WTC11 (cell line): ENCODE results near the gene IDH3G. TPM values are rescaled to one million over a fixed set of nuclear protein-coding genes. Genes with fewer than 3 reads are reported as not detected.

ENCODE experiments used
- ATAC-seq: fragments of 200-7000 bp; cut with Tn5 transposase; 2 replicates; pipeline ENCODE4 v1.10.0; 2021; ENCODE audit warnings: mild to moderate bottlenecking, moderate library complexity
- CTCF ChIA-PET: fragments of 300-600 bp; sonication (Branson Sonifier 250); formaldehyde crosslinking; loops from one replicate; lab custom pipeline; 2021; ENCODE audit warnings: antibody characterized with exemption; lab: Charles Lee
- POLR2A ChIA-PET: fragments of 350-600 bp; sonication (Branson Sonifier 250); formaldehyde crosslinking; loops from one replicate; lab custom pipeline; 2021; ENCODE audit warnings: antibody characterized with exemption; lab: Charles Lee
- DNase-seq: peaks from one replicate; pipeline ENCODE4 v3.0.0; 2021; ENCODE audit warnings: low spot score
- H3K27ac Mint-ChIP-seq: 2 replicates; pipeline ENCODE4 v1.8.0; 2021; ENCODE audit warnings: mixed read lengths
- H3K27me3 Mint-ChIP-seq: 2 replicates; pipeline ENCODE4 v1.8.0; 2021; ENCODE audit warnings: low read depth, mild to moderate bottlenecking, moderate library complexity, mixed read lengths
- H3K36me3 Mint-ChIP-seq: 2 replicates; pipeline ENCODE4 v1.8.0; 2021; ENCODE audit warnings: mixed read lengths
- H3K4me1 Mint-ChIP-seq: 2 replicates; pipeline ENCODE4 v1.8.0; 2022; ENCODE audit warnings: mixed read lengths
- H3K4me3 Mint-ChIP-seq: 2 replicates; pipeline ENCODE4 v1.8.0; 2021; ENCODE audit warnings: mild to moderate bottlenecking, moderate library complexity, mixed read lengths
- H3K9me3 Mint-ChIP-seq: 2 replicates; pipeline ENCODE4 v1.8.0; 2021; ENCODE audit warnings: mixed read lengths
- ARID4B ChIP-seq: sonication (generic); formaldehyde crosslinking; IDR thresholded peaks from 2 replicates; pipeline ENCODE4 v1.8.0; 2023; ENCODE audit warnings: missing genetic modification reagents, mild to moderate bottlenecking, borderline replicate concordance
- CBFB ChIP-seq: sonication (generic); formaldehyde crosslinking; IDR thresholded peaks from 2 replicates; pipeline ENCODE4 v1.8.1; 2022; ENCODE audit warnings: mild to moderate bottlenecking, low read depth, missing genetic modification reagents
- ESRRA ChIP-seq: sonication (generic); formaldehyde crosslinking; IDR thresholded peaks from 2 replicates; pipeline ENCODE4 v1.8.1; 2022; ENCODE audit warnings: mild to moderate bottlenecking, missing genetic modification reagents, borderline replicate concordance
- FOXP1 ChIP-seq: sonication (generic); formaldehyde crosslinking; IDR thresholded peaks from 2 replicates; pipeline ENCODE4 v1.8.0; 2022; ENCODE audit warnings: missing genetic modification reagents, mild to moderate bottlenecking, moderate library complexity, borderline replicate concordance
- NR1H2 ChIP-seq: sonication (generic); formaldehyde crosslinking; IDR thresholded peaks from 2 replicates; pipeline ENCODE4 v1.9.0; 2021; ENCODE audit warnings: mild to moderate bottlenecking, moderate library complexity, missing genetic modification reagents
- NR3C1 ChIP-seq: sonication (generic); formaldehyde crosslinking; conservative IDR thresholded peaks from 2 replicates; pipeline ENCODE4 v1.8.1; 2023; ENCODE audit warnings: low read depth, mild to moderate bottlenecking, missing genetic modification reagents
- OVOL2 ChIP-seq: fragments of 250-450 bp; sonication (Bioruptor Pico); IDR thresholded peaks from 2 replicates; pipeline ENCODE4 v1.9.0; 2021; ENCODE audit warnings: mild to moderate bottlenecking, borderline replicate concordance
- RELA ChIP-seq: sonication (generic); formaldehyde crosslinking; IDR thresholded peaks from 2 replicates; pipeline ENCODE4 v1.8.1; 2022; ENCODE audit warnings: missing genetic modification reagents, mild to moderate bottlenecking, borderline replicate concordance
- RORB ChIP-seq: fragments of 250-450 bp; sonication (Bioruptor Pico); IDR thresholded peaks from 2 replicates; pipeline ENCODE4 v1.9.0; 2021; ENCODE audit warnings: mild to moderate bottlenecking
- SMAD3 ChIP-seq: sonication (generic); formaldehyde crosslinking; IDR thresholded peaks from 2 replicates; pipeline ENCODE4 v1.8.0; 2022; ENCODE audit warnings: missing genetic modification reagents, mild to moderate bottlenecking, borderline replicate concordance
- SP1 ChIP-seq: sonication (generic); formaldehyde crosslinking; conservative IDR thresholded peaks from 2 replicates; pipeline ENCODE4 v1.8.1; 2022; ENCODE audit warnings: missing genetic modification reagents
- STAT6 ChIP-seq: sonication (generic); formaldehyde crosslinking; conservative IDR thresholded peaks from 2 replicates; pipeline ENCODE4 v1.8.1; 2023; ENCODE audit warnings: mild to moderate bottlenecking, low read depth, missing genetic modification reagents, moderate library complexity
- TEAD4 ChIP-seq: sonication (generic); formaldehyde crosslinking; IDR thresholded peaks from 2 replicates; pipeline ENCODE4 v1.8.0; 2022; ENCODE audit warnings: mild to moderate bottlenecking, missing genetic modification reagents
- USF2 ChIP-seq: sonication (generic); formaldehyde crosslinking; IDR thresholded peaks from 2 replicates; pipeline ENCODE4 v1.8.1; 2023; ENCODE audit warnings: mild to moderate bottlenecking, missing genetic modification reagents, moderate library complexity
- ZBTB21 ChIP-seq: sonication (generic); formaldehyde crosslinking; IDR thresholded peaks from 2 replicates; pipeline ENCODE4 v1.8.1; 2023; ENCODE audit warnings: mild to moderate bottlenecking, missing genetic modification reagents, borderline replicate concordance
- ZNF138 ChIP-seq: sonication (generic); formaldehyde crosslinking; conservative IDR thresholded peaks from 2 replicates; pipeline ENCODE4 v1.8.1; 2022; ENCODE audit warnings: mild to moderate bottlenecking, moderate library complexity, missing genetic modification reagents
- ZNF219 ChIP-seq: sonication (generic); formaldehyde crosslinking; IDR thresholded peaks from 2 replicates; pipeline ENCODE4 v1.8.0; 2023; ENCODE audit warnings: missing genetic modification reagents, mild to moderate bottlenecking, borderline replicate concordance
- ZNF232 ChIP-seq: sonication (generic); formaldehyde crosslinking; IDR thresholded peaks from 2 replicates; pipeline ENCODE4 v1.8.0; 2022; ENCODE audit warnings: mild to moderate bottlenecking, missing genetic modification reagents
- ZNF396 ChIP-seq: fragments of 250-450 bp; sonication (Bioruptor Pico); IDR thresholded peaks from 2 replicates; pipeline ENCODE4 v1.8.0; 2021; ENCODE audit warnings: mild to moderate bottlenecking, moderate library complexity, borderline replicate concordance
- total RNA-seq: library from RNA; stranded (reverse); gene quantifications from 3 replicates; pipeline ENCODE4 v1.2.3, GENCODE V29; 2021
- TF ChIP-seq, protein P1 (sequence below): sonication (generic); formaldehyde crosslinking; IDR thresholded peaks from 2 replicates; pipeline ENCODE4 v1.8.1; 2022; ENCODE audit warnings: missing genetic modification reagents, borderline replicate concordance

Gene IDH3G
- total RNA-seq, 1 experiment from 2014 or later: 52.4 TPM

DNA sequence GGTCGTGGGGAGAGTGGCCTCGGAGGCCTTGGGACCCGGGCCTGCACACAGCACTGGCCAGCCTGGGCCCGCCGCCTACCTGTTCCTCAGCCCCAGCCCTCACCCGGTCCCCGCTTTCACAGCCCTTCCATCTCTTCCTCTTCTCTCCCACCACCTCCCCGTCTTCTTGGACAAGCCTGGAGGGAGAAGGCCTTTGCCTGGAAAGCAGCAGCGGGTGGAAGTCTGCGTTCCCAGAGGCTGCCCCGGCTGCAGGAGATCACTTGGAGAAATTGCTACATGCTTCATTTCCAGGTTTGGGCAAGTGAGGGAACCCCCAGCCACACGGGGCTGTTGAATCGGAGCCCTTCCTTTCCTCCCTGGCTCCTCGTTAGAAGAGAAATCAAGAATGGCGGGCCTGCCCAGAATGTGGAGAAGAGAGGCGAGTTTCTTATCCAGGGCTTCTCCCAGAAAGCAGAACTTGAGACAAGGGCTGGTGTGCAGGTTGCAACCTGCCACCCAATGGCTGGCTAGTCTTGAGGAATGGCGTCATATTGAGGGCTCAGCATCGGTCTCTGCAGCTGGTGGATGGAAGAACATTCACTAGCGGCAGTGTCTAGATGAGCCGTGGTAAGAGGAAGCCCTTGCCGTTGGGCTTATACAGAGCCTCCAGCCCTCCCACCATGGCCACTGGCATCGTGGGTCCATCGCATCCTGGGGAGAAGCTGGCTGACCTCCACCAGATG is 37.4 kb upstream of the IDH3G start:
- H3K27ac Mint-ChIP-seq: no peak overlapping the region
- ChIA-PET POLR2A (no interaction called here), CTCF (no interaction called here)
- H3K4me3 Mint-ChIP-seq: peak overlapping the region; percentile 70
- no peaks in the 10 kb centered on the region for H3K9me3 Mint-ChIP-seq
- H3K4me1 Mint-ChIP-seq: peaks cover 27% of the 10 kb centered on the region
- H3K36me3 Mint-ChIP-seq: peaks cover 7% of the 10 kb centered on the region; the same call in 1 of the 2 replicates
- ATAC-seq (peak; percentile 5; the same call in 1 of the 2 replicates), DNase-seq (no peak)
- peaks cover 3% of the 10 kb centered on the region; the same call in 1 of the 2 replicates for H3K27me3 Mint-ChIP-seq
- TF ChIP-seq ARID4B (CRISPR knock-in tag) (no peak), FOXP1 (no peak), RORB (CRISPR knock-in tag) (no peak), RELA (CRISPR knock-in tag) (no peak), NR1H2 (no peak), TEAD4 (CRISPR knock-in tag) (no peak), USF2 (no peak), ZNF138 (CRISPR knock-in tag) (no peak), CBFB (CRISPR knock-in tag) (no peak), STAT6 (CRISPR knock-in tag) (no peak), SMAD3 (CRISPR knock-in tag) (no peak)
- TF ChIP-seq, protein P1, sequence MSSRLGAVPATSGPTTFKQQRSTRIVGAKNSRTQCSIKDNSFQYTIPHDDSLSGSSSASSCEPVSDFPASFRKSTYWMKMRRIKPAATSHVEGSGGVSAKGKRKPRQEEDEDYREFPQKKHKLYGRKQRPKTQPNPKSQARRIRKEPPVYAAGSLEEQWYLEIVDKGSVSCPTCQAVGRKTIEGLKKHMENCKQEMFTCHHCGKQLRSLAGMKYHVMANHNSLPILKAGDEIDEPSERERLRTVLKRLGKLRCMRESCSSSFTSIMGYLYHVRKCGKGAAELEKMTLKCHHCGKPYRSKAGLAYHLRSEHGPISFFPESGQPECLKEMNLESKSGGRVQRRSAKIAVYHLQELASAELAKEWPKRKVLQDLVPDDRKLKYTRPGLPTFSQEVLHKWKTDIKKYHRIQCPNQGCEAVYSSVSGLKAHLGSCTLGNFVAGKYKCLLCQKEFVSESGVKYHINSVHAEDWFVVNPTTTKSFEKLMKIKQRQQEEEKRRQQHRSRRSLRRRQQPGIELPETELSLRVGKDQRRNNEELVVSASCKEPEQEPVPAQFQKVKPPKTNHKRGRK: no peak

- ChIA-PET POLR2A (no interaction called here), CTCF (no interaction called here)
- H3K4me1 Mint-ChIP-seq: peaks cover 31% of the 10 kb centered on the region
- H3K36me3 Mint-ChIP-seq: peaks cover 7% of the 10 kb centered on the region; the same call in 1 of the 2 replicates
- H3K9me3 Mint-ChIP-seq: no peaks in the 10 kb centered on the region
- H3K27me3 Mint-ChIP-seq: peaks cover 3% of the 10 kb centered on the region; the same call in 1 of the 2 replicates
- H3K27ac Mint-ChIP-seq: no peak overlapping the region
- ATAC-seq: peak; percentile 18; the same call in 1 of the 2 replicates
- H3K4me3 Mint-ChIP-seq: peak overlapping the region; percentile 70
- DNase-seq: no peak
- TF ChIP-seq ZNF219 (CRISPR knock-in tag) (no peak), TEAD4 (CRISPR knock-in tag) (no peak), ESRRA (CRISPR knock-in tag) (no peak), FOXP1 (no peak), OVOL2 (CRISPR knock-in tag) (no peak), NR3C1 (CRISPR knock-in tag) (no peak), SP1 (CRISPR knock-in tag) (no peak), ZBTB21 (CRISPR knock-in tag) (no peak), ZNF232 (no peak), NR1H2 (no peak), ZNF396 (CRISPR knock-in tag) (no peak)
Observed at GRCh38 chrX:153830640-153831428, 36.7 kb upstream of the IDH3G start.
